ENCODE data around the gene USP15. TPM values are rescaled to one million over a fixed set of nuclear protein-coding genes. Genes with fewer than 3 reads are reported as not detected.
A peak's percentile ranks its signal among the peaks of the same experiment; 100 is the strongest.

Gene USP15
- total RNA-seq, 3 donors from 2014 or later (not counting 1 experiment from before 2014, with no cell fraction given) = 188 to 251 (median 197) TPM

DNA sequence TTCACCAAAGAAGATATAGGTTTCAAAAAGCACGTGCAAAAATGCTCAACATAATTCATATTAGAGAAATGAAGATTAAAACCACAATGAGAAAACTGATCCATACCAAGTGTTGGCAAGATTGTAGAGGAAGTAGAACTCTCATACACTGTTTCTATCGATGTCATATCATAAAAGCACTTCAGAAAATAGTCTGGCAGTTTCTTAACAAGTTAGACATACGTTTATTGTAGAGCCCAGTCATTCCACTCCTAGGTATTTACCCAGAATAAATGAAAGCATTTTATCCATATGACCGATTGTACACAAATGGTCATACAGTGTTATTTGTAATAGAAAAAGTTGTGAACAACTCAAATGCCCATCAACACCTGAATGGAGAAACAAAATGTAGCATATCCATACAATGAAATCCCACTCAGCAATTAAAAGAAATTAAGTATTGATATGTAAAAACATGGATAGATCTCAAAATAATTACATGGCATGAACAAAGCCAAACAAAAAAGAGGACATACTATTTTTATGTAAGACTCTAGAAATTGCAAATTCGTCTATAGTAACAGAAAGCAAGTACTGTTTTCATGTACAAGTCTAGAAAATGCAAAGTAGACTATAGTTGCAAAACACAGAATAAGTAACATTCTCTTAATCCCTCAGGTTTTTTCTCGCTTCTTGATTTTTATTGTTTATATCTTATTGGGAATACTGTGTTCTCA lies 41.0 kb downstream of the USP15 start:
- Mint-ChIP-seq H3K27me3 (ENCODE audit: low read depth in 2 of 2) (no peaks in the 10 kb centered on the region), H3K4me3 (no peak overlapping the region), H3K4me1 (peaks cover 56 to 69% of the 10 kb centered on the region in 2 donors), H3K36me3 (peaks cover 24% of the 10 kb centered on the region), H3K27ac (peak overlapping the region in 1 of 2 donors; percentile 72), H3K9me3 (peaks cover 0 to 2% of the 10 kb centered on the region in 2 donors)
- ATAC-seq (no peak), DNase-seq (no peak)
- no peaks in the 10 kb centered on the region for H3K27me3 ChIP-seq (ENCODE audit: control insufficient read depth, insufficient read depth, low read length)
- no peaks in the 10 kb centered on the region for H3K9me3 ChIP-seq (ENCODE audit: control insufficient read depth, insufficient read depth, low read length)
- TF ChIP-seq, protein P1, sequence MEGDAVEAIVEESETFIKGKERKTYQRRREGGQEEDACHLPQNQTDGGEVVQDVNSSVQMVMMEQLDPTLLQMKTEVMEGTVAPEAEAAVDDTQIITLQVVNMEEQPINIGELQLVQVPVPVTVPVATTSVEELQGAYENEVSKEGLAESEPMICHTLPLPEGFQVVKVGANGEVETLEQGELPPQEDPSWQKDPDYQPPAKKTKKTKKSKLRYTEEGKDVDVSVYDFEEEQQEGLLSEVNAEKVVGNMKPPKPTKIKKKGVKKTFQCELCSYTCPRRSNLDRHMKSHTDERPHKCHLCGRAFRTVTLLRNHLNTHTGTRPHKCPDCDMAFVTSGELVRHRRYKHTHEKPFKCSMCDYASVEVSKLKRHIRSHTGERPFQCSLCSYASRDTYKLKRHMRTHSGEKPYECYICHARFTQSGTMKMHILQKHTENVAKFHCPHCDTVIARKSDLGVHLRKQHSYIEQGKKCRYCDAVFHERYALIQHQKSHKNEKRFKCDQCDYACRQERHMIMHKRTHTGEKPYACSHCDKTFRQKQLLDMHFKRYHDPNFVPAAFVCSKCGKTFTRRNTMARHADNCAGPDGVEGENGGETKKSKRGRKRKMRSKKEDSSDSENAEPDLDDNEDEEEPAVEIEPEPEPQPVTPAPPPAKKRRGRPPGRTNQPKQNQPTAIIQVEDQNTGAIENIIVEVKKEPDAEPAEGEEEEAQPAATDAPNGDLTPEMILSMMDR (IDR thresholded peaks at IDR 0.05) = no peak
- peaks cover 42% of the 10 kb centered on the region for H3K36me3 ChIP-seq (ENCODE audit: control insufficient read depth, insufficient read depth, low read length)
- no peak overlapping the region for H3K4me3 ChIP-seq (ENCODE audit: low read length)
- no peak overlapping the region for H3K27ac ChIP-seq (ENCODE audit: low read length)
- peaks cover 3% of the 10 kb centered on the region for H3K4me1 ChIP-seq (ENCODE audit: control insufficient read depth, insufficient read depth, low read length)
- 34% methylated on average over 2 of the region's 6 CpGs for WGBS (ENCODE audit: insufficient coverage)
- intact Hi-C loops (cut with micrococcal nuclease) = no loop called here

DNA sequence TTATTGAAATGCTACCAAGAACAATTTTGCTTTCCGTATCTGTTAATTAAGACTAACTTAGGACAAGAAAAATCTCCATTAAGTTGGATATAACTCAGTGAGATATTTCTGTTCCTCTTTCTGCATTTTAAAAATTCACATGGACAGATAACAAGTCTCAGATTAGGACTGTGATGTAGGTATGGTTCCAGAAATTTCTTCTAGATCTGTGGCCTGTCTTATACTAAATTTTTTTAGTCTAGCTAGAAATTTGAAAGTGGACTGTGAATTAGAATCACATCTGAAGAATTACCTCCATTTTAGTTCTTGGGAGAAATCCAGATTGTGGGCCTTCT lies 41.6 kb downstream of the USP15 start:
- WGBS (ENCODE audit: insufficient coverage) = no CpG with 5 or more reads among the region's 1 CpG
- ATAC-seq (no peak), DNase-seq (no peak)
- Histone ChIP-seq H3K9me3 (ENCODE audit: control insufficient read depth, insufficient read depth, low read length) (no peaks in the 10 kb centered on the region), H3K4me3 (ENCODE audit: low read length) (no peak overlapping the region), H3K27ac (ENCODE audit: low read length) (no peak overlapping the region), H3K4me1 (ENCODE audit: control insufficient read depth, insufficient read depth, low read length) (peaks cover 3% of the 10 kb centered on the region), H3K36me3 (ENCODE audit: control insufficient read depth, insufficient read depth, low read length) (peaks cover 42% of the 10 kb centered on the region), H3K27me3 (ENCODE audit: control insufficient read depth, insufficient read depth, low read length) (no peaks in the 10 kb centered on the region)
- peak overlapping the region in 1 of 2 donors; percentile 72 for H3K27ac Mint-ChIP-seq
- H3K4me1 Mint-ChIP-seq = peaks cover 55 to 68% of the 10 kb centered on the region in 2 donors
- intact Hi-C loops (cut with micrococcal nuclease) = no loop called here
- TF ChIP-seq, protein P1 (IDR thresholded peaks at IDR 0.05) = no peak
- H3K4me3 Mint-ChIP-seq = no peak overlapping the region
- H3K27me3 Mint-ChIP-seq (ENCODE audit: low read depth in 2 of 2) = no peaks in the 10 kb centered on the region
- peaks cover 24% of the 10 kb centered on the region for H3K36me3 Mint-ChIP-seq
- H3K9me3 Mint-ChIP-seq = peaks cover 0 to 2% of the 10 kb centered on the region in 2 donors

DNA sequence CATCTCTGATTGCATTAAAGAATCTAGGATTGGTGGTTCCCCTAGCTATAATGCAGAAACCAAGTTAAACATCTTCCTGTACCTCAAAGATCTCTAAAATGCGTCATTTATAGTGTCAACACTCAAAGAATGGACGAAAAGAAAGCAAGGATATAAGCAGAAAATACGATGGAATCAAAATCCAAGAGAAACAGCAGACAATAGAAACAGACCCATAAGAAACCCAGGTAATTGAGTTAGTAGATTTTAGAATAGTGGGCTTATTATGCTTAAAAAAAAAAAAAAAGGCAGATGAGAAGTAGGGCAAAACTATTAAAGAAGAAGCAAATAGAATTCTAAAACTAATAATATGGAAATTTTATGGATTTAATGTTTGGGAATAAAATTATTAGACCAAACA lies 44.4 kb downstream of the USP15 start:
- DNase-seq = no peak
- ATAC-seq = no peak
- Histone ChIP-seq H3K9me3 (ENCODE audit: control insufficient read depth, insufficient read depth, low read length) (no peaks in the 10 kb centered on the region), H3K27ac (ENCODE audit: low read length) (no peak overlapping the region), H3K4me1 (ENCODE audit: control insufficient read depth, insufficient read depth, low read length) (no peaks in the 10 kb centered on the region), H3K36me3 (ENCODE audit: control insufficient read depth, insufficient read depth, low read length) (peaks cover 52% of the 10 kb centered on the region), H3K27me3 (ENCODE audit: control insufficient read depth, insufficient read depth, low read length) (no peaks in the 10 kb centered on the region), H3K4me3 (ENCODE audit: low read length) (no peak overlapping the region)
- Mint-ChIP-seq H3K27me3 (ENCODE audit: low read depth in 2 of 2) (no peaks in the 10 kb centered on the region), H3K9me3 (peaks cover 0 to 2% of the 10 kb centered on the region in 2 donors), H3K4me1 (peaks cover 57 to 70% of the 10 kb centered on the region in 2 donors), H3K27ac (no peak overlapping the region), H3K36me3 (peaks cover 12% of the 10 kb centered on the region), H3K4me3 (no peak overlapping the region)
- WGBS (ENCODE audit: insufficient coverage) = 100% methylated on average over 2 of the region's 3 CpGs
- intact Hi-C loops (cut with micrococcal nuclease) = no loop called here
- TF ChIP-seq, protein P1 (IDR thresholded peaks at IDR 0.05) = no peak

DNA sequence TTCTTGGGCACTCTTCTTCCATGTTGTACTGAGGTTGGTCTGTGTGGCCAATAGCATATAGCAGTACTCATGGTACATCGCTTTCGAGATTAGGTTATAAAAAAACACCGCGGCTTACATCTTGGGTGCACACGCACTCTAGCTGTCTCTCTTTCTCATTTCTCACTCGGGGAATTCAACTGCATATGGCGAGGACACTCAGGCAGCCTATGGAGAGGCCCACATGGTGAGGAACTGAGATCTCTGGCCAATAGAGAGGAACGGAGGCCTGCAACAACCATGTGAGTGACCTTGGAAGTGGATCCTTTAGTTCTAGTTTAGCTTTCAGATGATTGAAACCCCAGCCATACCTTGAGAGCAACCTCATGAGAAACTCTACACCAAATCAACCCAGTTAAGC lies 45.6 kb downstream of the USP15 start:
- TF ChIP-seq, protein P1 (IDR thresholded peaks at IDR 0.05) = no peak
- H3K27me3 ChIP-seq (ENCODE audit: control insufficient read depth, insufficient read depth, low read length) = no peaks in the 10 kb centered on the region
- peaks cover 52 to 69% of the 10 kb centered on the region in 2 donors for H3K4me1 Mint-ChIP-seq
- H3K27ac Mint-ChIP-seq = peak overlapping the region in 1 of 2 donors; percentile 13
- no peak for ATAC-seq
- peaks cover 0 to 2% of the 10 kb centered on the region in 2 donors for H3K9me3 Mint-ChIP-seq
- peaks cover 53% of the 10 kb centered on the region for H3K36me3 ChIP-seq (ENCODE audit: control insufficient read depth, insufficient read depth, low read length)
- intact Hi-C loops (cut with micrococcal nuclease) = no loop called here
- no peak for DNase-seq
- H3K27ac ChIP-seq (ENCODE audit: low read length) = no peak overlapping the region
- H3K4me3 Mint-ChIP-seq = no peak overlapping the region
- WGBS (ENCODE audit: insufficient coverage) = over 99% methylated on average over 8 of the region's 8 CpGs
- no peaks in the 10 kb centered on the region for H3K9me3 ChIP-seq (ENCODE audit: control insufficient read depth, insufficient read depth, low read length)
- H3K36me3 Mint-ChIP-seq = peaks cover 12% of the 10 kb centered on the region
- H3K27me3 Mint-ChIP-seq (ENCODE audit: low read depth in 2 of 2) = no peaks in the 10 kb centered on the region
- no peaks in the 10 kb centered on the region for H3K4me1 ChIP-seq (ENCODE audit: control insufficient read depth, insufficient read depth, low read length)
- no peak overlapping the region for H3K4me3 ChIP-seq (ENCODE audit: low read length)
